Fibroblast of lung (primary cell): Measurements from ENCODE around the gene IL22RA2. TPM values are rescaled to one million over a fixed set of nuclear protein-coding genes. Genes with fewer than 3 reads are reported as not detected.
A peak's percentile ranks its signal among the peaks of the same experiment; 100 is the strongest.

Source experiments
- DNase-seq, 2 donors: peaks; one replicate each; pipeline versions ENCODE4 v3.0.0 to v3.0.0-alpha.2; 2010; ENCODE audit warnings: low read depth in 2 of 2
- H2AFZ ChIP-seq: 2 replicates; pipeline ENCODE4 v1.5.1; 2012; ENCODE audit warnings: low read length, control low read depth, inconsistent platforms
- H3K27ac ChIP-seq: 2 replicates; pipeline ENCODE4 v1.5.1; 2011; ENCODE audit warnings: low read length, control low read depth; ENCODE audit not compliant: insufficient read depth
- H3K27me3 ChIP-seq: 2 replicates; pipeline ENCODE4 v1.5.1; 2011; ENCODE audit warnings: mild to moderate bottlenecking, low read length; ENCODE audit not compliant: control insufficient read depth, insufficient read depth
- H3K36me3 ChIP-seq: 2 replicates; pipeline ENCODE4 v1.5.1; 2011; ENCODE audit warnings: low read length; ENCODE audit not compliant: control insufficient read depth, insufficient read depth
- H3K4me1 ChIP-seq: 2 replicates; pipeline ENCODE4 v1.5.1; 2011; ENCODE audit warnings: low read length; ENCODE audit not compliant: control insufficient read depth, insufficient read depth; ENCODE audit errors: extremely low read depth
- H3K4me2 ChIP-seq: 2 replicates; pipeline ENCODE4 v1.5.1; 2011; ENCODE audit warnings: low read length, control low read depth; ENCODE audit not compliant: insufficient read depth; ENCODE audit errors: extremely low read depth
- H3K4me3 ChIP-seq, 4 experiments: fragments of 200-600 bp in 1 of 4; sonication (generic) in 1 of 4; replicated peaks in 1 of 4; 2 replicates each; pipeline ENCODE4 v1.5.1; 2011 to 2016; ENCODE audit warnings: low read length in 4 of 4, low read depth in 3 of 4, mild to moderate bottlenecking in 3 of 4, control low read depth in 2 of 4, inconsistent platforms in 1 of 4, mixed read lengths in 1 of 4; ENCODE audit not compliant: insufficient read depth in 1 of 4; ENCODE audit errors: control extremely low read depth in 1 of 4
- H3K79me2 ChIP-seq: 2 replicates; pipeline ENCODE4 v1.5.1; 2012; ENCODE audit warnings: mild to moderate bottlenecking, low read length, inconsistent platforms; ENCODE audit not compliant: control insufficient read depth, insufficient read depth
- H3K9ac ChIP-seq: 2 replicates; pipeline ENCODE4 v1.5.1; 2011; ENCODE audit warnings: mild to moderate bottlenecking, low read length, control low read depth; ENCODE audit not compliant: insufficient read depth
- H3K9me3 ChIP-seq: 2 replicates; pipeline ENCODE4 v1.5.1; 2012; ENCODE audit warnings: low read depth, low read length; ENCODE audit not compliant: control insufficient read depth, insufficient read depth
- H4K20me1 ChIP-seq: 2 replicates; pipeline ENCODE4 v1.5.1; 2011; ENCODE audit warnings: low read length; ENCODE audit not compliant: control insufficient read depth, insufficient read depth; ENCODE audit errors: extremely low read depth
- EZH2 ChIP-seq: IDR thresholded peaks from 2 replicates; pipeline ENCODE4 v1.5.1; 2012; ENCODE audit warnings: low read length, control low read depth, mild to moderate bottlenecking; ENCODE audit errors: missing control alignments
- polyA minus RNA-seq: library from RNA; depleted of rRNA, polyadenylated mRNA; stranded (reverse); fragments of >200 nt; gene quantifications from 2 replicates; pipeline ENCODE4 v1.2.3, GENCODE V29; 2011; ENCODE audit warnings: low replicate concordance
- polyA plus RNA-seq, 2 donors: library from polyadenylated mRNA; depleted of rRNA in 1 of 2; stranded (reverse) in 1 of 2; unstranded in 1 of 2; fragments of >200 nt; gene quantifications; 2 replicates each; pipeline ENCODE4 v1.2.1, GENCODE V29; 2011 to 2012; ENCODE audit warnings: missing spikeins in 1 of 2
- total RNA-seq: library from RNA; depleted of rRNA; stranded (reverse); fragments of >200 nt; gene quantifications from 2 replicates; pipeline ENCODE4 v1.2.1, GENCODE V29; 2014
- TF ChIP-seq, protein P1 (sequence below), 2 donors: IDR thresholded peaks in 1 of 2; conservative IDR thresholded peaks in 1 of 2; 1 replicate in 1 of 2; 2 replicates in 1 of 2; pipeline ENCODE4 v1.5.1; 2011 to 2012; ENCODE audit warnings: low read length in 2 of 2, control low read depth in 1 of 2, inconsistent platforms in 1 of 2, low read depth in 1 of 2, mild to moderate bottlenecking in 1 of 2

IL22RA2 gene, protein sequence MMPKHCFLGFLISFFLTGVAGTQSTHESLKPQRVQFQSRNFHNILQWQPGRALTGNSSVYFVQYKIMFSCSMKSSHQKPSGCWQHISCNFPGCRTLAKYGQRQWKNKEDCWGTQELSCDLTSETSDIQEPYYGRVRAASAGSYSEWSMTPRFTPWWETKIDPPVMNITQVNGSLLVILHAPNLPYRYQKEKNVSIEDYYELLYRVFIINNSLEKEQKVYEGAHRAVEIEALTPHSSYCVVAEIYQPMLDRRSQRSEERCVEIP
- total RNA-seq (not detected in 2 replicates), polyA plus RNA-seq (not detected in 2 replicates), polyA minus RNA-seq (not detected in 2 replicates)
- polyA plus RNA-seq (2012) = not detected in 2 replicates

DNA sequence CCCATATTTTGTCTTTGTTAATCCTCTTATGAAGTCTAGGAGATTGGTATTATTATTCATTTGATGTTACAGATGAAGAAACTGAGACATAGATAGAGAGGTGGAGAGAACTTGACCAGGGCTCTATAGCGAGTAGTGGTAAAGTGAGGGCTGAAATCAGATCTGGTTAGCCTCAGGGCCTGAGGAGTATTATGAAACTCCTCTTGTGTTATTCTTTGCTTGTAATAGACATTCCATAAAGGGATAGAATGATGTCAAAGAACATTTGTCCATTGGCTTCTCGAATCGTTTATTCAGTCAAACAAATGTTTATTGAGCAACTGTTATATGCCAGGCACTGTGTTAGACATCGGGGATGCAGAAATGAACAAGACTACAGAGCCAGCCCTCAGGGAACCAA is at the start of gene IL22RA2:
IL22RA2 (minus strand) TSS at position 144 of the 400 bp plus-strand sequence. CDS start 11,895 bp downstream, outside the sequence.
- Histone ChIP-seq H3K79me2 (no peaks in the 10 kb centered on the region), H3K4me1 (no peaks in the 10 kb centered on the region), H3K9ac (no peak within 1 kb of the TSS), H3K4me3 (no peak within 1 kb of the TSS), H3K27me3 (no peaks in the 10 kb centered on the region), H3K9me3 (no peaks in the 10 kb centered on the region), H4K20me1 (no peaks in the 10 kb centered on the region), H2AFZ (no peak within 1 kb of the TSS), H3K27ac (no peak within 1 kb of the TSS), H3K4me2 (no peak within 1 kb of the TSS), H3K36me3 (no peaks in the 10 kb centered on the region)
- no peak for TF ChIP-seq EZH2
- TF ChIP-seq, protein P1, sequence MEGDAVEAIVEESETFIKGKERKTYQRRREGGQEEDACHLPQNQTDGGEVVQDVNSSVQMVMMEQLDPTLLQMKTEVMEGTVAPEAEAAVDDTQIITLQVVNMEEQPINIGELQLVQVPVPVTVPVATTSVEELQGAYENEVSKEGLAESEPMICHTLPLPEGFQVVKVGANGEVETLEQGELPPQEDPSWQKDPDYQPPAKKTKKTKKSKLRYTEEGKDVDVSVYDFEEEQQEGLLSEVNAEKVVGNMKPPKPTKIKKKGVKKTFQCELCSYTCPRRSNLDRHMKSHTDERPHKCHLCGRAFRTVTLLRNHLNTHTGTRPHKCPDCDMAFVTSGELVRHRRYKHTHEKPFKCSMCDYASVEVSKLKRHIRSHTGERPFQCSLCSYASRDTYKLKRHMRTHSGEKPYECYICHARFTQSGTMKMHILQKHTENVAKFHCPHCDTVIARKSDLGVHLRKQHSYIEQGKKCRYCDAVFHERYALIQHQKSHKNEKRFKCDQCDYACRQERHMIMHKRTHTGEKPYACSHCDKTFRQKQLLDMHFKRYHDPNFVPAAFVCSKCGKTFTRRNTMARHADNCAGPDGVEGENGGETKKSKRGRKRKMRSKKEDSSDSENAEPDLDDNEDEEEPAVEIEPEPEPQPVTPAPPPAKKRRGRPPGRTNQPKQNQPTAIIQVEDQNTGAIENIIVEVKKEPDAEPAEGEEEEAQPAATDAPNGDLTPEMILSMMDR (conservative IDR thresholded peaks at IDR 0.05 in 1 of 2, IDR thresholded peaks at IDR 0.05 in 1 of 2; ENCODE audit: low read depth in 1 of 2, low read length in 2 of 2) = no peak
- DNase-seq = no peak

DNA sequence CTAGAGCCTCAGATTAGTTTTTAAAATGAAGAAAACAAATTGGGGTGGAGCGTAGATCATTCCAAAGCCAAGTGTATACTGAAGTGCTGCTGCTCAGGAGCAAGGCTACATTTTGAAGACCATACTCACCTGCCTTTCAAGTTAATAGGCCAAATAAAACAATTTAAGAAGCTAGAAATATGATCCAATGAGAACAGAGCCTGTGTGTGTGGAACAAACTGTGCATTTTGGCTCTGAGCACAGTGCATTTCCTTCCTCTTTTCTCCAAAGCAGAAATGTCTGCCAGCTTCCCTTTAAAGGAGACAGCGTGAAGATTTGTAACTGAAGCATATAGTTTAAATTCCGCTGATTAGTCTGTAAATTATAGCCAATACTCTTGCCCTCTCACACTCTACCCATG is 48.9 kb upstream of the IL22RA2 start:
- DNase-seq = no peak
- Histone ChIP-seq H3K79me2 (peaks cover 18% of the 10 kb centered on the region), H3K27me3 (no peaks in the 10 kb centered on the region), H3K4me1 (peaks cover 5% of the 10 kb centered on the region), H4K20me1 (no peaks in the 10 kb centered on the region), H3K4me3 (no peak overlapping the region), H2AFZ (no peak overlapping the region), H3K9me3 (no peaks in the 10 kb centered on the region), H3K9ac (no peak overlapping the region), H3K36me3 (no peaks in the 10 kb centered on the region), H3K4me2 (no peak overlapping the region), H3K27ac (no peak overlapping the region)
- TF ChIP-seq, protein P1 (conservative IDR thresholded peaks at IDR 0.05 in 1 of 2, IDR thresholded peaks at IDR 0.05 in 1 of 2; ENCODE audit: low read depth in 1 of 2, low read length in 2 of 2) = no peak
- no peak for TF ChIP-seq EZH2

DNA sequence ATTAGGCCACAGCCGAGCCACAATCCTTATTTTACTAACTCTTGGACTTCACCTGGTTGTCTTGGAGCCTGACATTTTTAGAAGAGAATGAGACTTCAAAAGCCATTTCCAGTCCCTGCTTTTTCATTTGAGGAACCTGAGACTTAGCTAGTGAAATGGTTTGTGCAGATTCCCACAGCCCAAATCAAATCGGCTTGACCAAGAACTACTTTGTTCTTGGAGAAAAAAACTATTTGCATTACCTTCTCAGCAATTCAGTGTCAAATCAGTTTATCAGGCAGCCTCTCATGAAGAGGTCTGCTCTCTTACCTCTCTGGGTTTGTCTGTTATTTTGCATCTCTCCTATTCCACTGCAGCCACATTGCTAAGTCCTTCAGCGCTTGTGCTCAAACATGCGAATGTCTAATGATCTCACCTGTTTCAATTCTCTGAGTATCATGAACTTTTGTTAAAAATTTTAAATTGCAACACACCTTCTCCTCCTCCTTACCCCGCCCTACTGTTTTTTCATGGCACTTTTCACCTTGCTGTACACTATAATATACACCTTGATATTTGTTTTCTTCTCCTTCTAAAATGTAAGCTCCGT is 46.3 kb upstream of the IL22RA2 start:
- no peak for DNase-seq
- Histone ChIP-seq H3K27ac (peak overlapping the region; percentile 92), H3K4me3 (peak overlapping the region; percentile 32 to 100 (median 80))

More for the DNA sequence above, 46.3 kb upstream of the IL22RA2 start:
- H3K9ac ChIP-seq = no peak overlapping the region
- H4K20me1 ChIP-seq = no peaks in the 10 kb centered on the region
- peak overlapping the region; percentile 34 for H2AFZ ChIP-seq
- peaks cover 5% of the 10 kb centered on the region for H3K4me1 ChIP-seq
- TF ChIP-seq EZH2 = no peak
- TF ChIP-seq, protein P1 (conservative IDR thresholded peaks at IDR 0.05 in 1 of 2, IDR thresholded peaks at IDR 0.05 in 1 of 2; ENCODE audit: low read depth in 1 of 2, low read length in 2 of 2) = no peak
- no peaks in the 10 kb centered on the region for H3K27me3 ChIP-seq
- no peaks in the 10 kb centered on the region for H3K36me3 ChIP-seq
- H3K9me3 ChIP-seq = no peaks in the 10 kb centered on the region
- H3K4me2 ChIP-seq = peak overlapping the region; percentile 83
- peaks cover 41% of the 10 kb centered on the region for H3K79me2 ChIP-seq
